Measurements from ENCODE around the gene PRR19. TPM values are rescaled to one million over a fixed set of nuclear protein-coding genes. Genes with fewer than 3 reads are reported as not detected.

Gene PRR19
- total RNA-seq, 1 donor from 2014 or later = 0.16 TPM

GRCh38 chr19:42357290-42357689 is 55.4 kb downstream of the PRR19 start:
- DNase-seq (ENCODE audit: low spot score) = no peak
- intact Hi-C loops (cut with DNase I) = no loop called here

Small RNAs within 50 kb of the gene (microRNA-seq; reads per million reads assigned to microRNA genes)
- gene MIR8077 = not detected

Other genes starting within 250 kb of the PRR19 start
- gene GRIK5, start 231.9 kb upstream of the PRR19 start, total RNA-seq = 4.6 TPM
- gene ZNF574, start 226.0 kb upstream of the PRR19 start, total RNA-seq = 8.3 TPM
- gene POU2F2, start 169.7 kb upstream of the PRR19 start, total RNA-seq = 0.51 TPM
- 10.2 TPM for gene DEDD2, start 84.5 kb upstream of the PRR19 start, total RNA-seq
- gene ZNF526, start 81.8 kb upstream of the PRR19 start, total RNA-seq = 4.1 TPM
- gene GSK3A, start 59.5 kb upstream of the PRR19 start, total RNA-seq = 39.6 TPM
- gene ERF, start 47.0 kb upstream of the PRR19 start, total RNA-seq = 37.4 TPM
- 51.3 TPM for gene CIC, start 32.9 kb upstream of the PRR19 start, total RNA-seq
- 4.0 TPM for gene PAFAH1B3, start 492 bp downstream of the PRR19 start, total RNA-seq
- 0.24 TPM for gene TMEM145, start 11.2 kb downstream of the PRR19 start, total RNA-seq
- 45.8 TPM for gene MEGF8, start 23.5 kb downstream of the PRR19 start, total RNA-seq
- 0.67 TPM for gene CNFN, start 88.2 kb downstream of the PRR19 start, total RNA-seq
- gene LIPE, start 125.3 kb downstream of the PRR19 start, total RNA-seq = 54.9 TPM
- gene CXCL17, start 140.8 kb downstream of the PRR19 start, total RNA-seq = not detected
- 2.8 TPM for gene CEACAM1, start 226.3 kb downstream of the PRR19 start, total RNA-seq